ENCODE results near the gene ARL8A. TPM values are rescaled to one million over a fixed set of nuclear protein-coding genes. Genes with fewer than 3 reads are reported as not detected.

ARL8A gene
- polyA plus RNA-seq, 4 donors = 17.4 to 23.5 (median 22.6) TPM

DNA sequence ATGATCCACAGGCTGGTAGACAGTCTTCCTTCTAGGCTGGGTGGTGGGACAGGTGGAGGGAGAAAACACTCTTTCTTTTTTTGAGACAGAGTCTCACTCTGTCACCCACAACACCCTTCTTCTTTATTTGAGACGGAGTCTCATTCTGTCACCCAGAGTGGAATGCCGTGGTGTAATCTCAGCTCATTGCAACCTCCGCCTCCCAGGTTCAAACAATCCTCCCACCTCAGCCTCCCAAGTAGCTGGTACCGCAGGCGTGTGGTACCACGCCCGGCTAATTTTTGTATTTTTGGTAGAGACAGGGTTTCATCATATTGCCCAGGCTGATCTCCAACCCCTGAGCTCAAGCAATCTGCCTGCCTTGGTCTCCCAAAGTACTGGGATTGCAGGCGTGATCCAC lies 18.9 kb downstream of the ARL8A start:
- Histone ChIP-seq H3K4me1 (ENCODE audit: control insufficient read depth in 3 of 3, insufficient read depth in 2 of 3, low read depth in 1 of 3, low read length in 2 of 3) (no peaks in the 10 kb centered on the region), H3K27me3 (ENCODE audit: control insufficient read depth in 3 of 3, insufficient read depth in 3 of 3, low read length in 3 of 3) (no peaks in the 10 kb centered on the region), H3K27ac (ENCODE audit: low read depth in 1 of 3, low read length in 2 of 3) (no peak overlapping the region), H3K4me3 (ENCODE audit: low read depth in 1 of 3, low read length in 3 of 3) (no peak overlapping the region), H3K36me3 (ENCODE audit: control insufficient read depth in 3 of 3, insufficient read depth in 2 of 3, low read depth in 1 of 3, low read length in 3 of 3) (peaks cover 0 to 7% (median 0%) of the 10 kb centered on the region in 3 donors), H3K9me3 (ENCODE audit: control insufficient read depth in 2 of 2, insufficient read depth in 1 of 2, low read depth in 1 of 2, low read length in 1 of 2) (no peaks in the 10 kb centered on the region)
- FAIRE-seq (no peak), DNase-seq (no peak)
- 87 to 91% (median 88%) methylated on average over 8 of the region's 8 CpGs for WGBS, 3 donors

DNA sequence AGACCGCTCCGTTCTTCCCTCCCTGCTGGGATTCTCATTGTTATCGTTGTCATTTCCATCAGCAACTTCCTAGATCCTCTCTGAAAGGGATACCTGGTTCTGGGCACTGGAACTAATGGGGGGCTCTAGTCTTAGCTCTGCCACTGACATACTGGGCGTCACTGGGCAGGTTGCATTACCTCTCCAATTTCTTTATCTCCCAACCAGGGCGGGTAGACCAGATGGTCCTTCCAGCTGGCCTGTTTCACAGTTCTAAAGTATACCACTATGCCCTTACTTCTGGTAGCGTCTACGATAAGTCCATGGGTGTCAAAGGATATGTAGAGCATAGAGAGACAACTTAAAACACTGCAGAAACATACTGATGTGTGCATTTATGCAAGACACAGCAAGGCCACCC lies 20.4 kb downstream of the ARL8A start:
- Histone ChIP-seq H3K9me3 (ENCODE audit: control insufficient read depth in 2 of 2, insufficient read depth in 1 of 2, low read depth in 1 of 2, low read length in 1 of 2) (no peaks in the 10 kb centered on the region), H3K27me3 (ENCODE audit: control insufficient read depth in 3 of 3, insufficient read depth in 3 of 3, low read length in 3 of 3) (no peaks in the 10 kb centered on the region), H3K4me3 (ENCODE audit: low read depth in 1 of 3, low read length in 3 of 3) (no peak overlapping the region), H3K27ac (ENCODE audit: low read depth in 1 of 3, low read length in 2 of 3) (no peak overlapping the region), H3K4me1 (ENCODE audit: control insufficient read depth in 3 of 3, insufficient read depth in 2 of 3, low read depth in 1 of 3, low read length in 2 of 3) (no peaks in the 10 kb centered on the region), H3K36me3 (ENCODE audit: control insufficient read depth in 3 of 3, insufficient read depth in 2 of 3, low read depth in 1 of 3, low read length in 3 of 3) (peaks cover 0 to 4% (median 0%) of the 10 kb centered on the region in 3 donors)
- 78 to 85% (median 80%) methylated on average over 7 of the region's 7 CpGs for WGBS, 3 donors
- DNase-seq = no peak
- FAIRE-seq = no peak

DNA sequence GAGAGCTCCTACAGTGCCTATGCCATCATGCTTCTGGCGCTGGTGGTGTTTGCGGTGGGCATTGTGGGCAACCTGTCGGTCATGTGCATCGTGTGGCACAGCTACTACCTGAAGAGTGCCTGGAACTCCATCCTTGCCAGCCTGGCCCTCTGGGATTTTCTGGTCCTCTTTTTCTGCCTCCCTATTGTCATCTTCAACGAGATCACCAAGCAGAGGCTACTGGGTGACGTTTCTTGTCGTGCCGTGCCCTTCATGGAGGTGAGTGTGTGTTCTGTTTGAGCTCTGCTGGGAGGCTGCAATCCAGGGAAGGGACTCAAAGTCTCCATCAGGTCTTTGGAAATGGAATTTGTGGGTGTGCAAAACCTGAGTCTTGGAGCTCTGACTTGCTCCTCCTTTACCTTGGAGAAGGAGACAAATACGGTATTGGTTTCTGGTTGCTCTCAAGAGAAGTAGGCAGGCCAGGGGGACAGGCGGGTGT lies 21.2 kb downstream of the ARL8A start:
- peaks cover 0 to 4% (median 0%) of the 10 kb centered on the region in 3 donors for H3K36me3 ChIP-seq (ENCODE audit: control insufficient read depth in 3 of 3, insufficient read depth in 2 of 3, low read depth in 1 of 3, low read length in 3 of 3)
- H3K27me3 ChIP-seq (ENCODE audit: control insufficient read depth in 3 of 3, insufficient read depth in 3 of 3, low read length in 3 of 3) = no peaks in the 10 kb centered on the region
- no peak for DNase-seq
- peaks cover 0 to 4% (median 0%) of the 10 kb centered on the region in 3 donors for H3K4me1 ChIP-seq (ENCODE audit: control insufficient read depth in 3 of 3, insufficient read depth in 2 of 3, low read depth in 1 of 3, low read length in 2 of 3)
- H3K9me3 ChIP-seq (ENCODE audit: control insufficient read depth in 2 of 2, insufficient read depth in 1 of 2, low read depth in 1 of 2, low read length in 1 of 2) = no peaks in the 10 kb centered on the region
- no peak for FAIRE-seq
- H3K27ac ChIP-seq (ENCODE audit: low read depth in 1 of 3, low read length in 2 of 3) = no peak overlapping the region
- H3K4me3 ChIP-seq (ENCODE audit: low read depth in 1 of 3, low read length in 3 of 3) = no peak overlapping the region
- 85 to 89% (median 86%) methylated on average over 10 of the region's 10 CpGs for WGBS, 3 donors

DNA sequence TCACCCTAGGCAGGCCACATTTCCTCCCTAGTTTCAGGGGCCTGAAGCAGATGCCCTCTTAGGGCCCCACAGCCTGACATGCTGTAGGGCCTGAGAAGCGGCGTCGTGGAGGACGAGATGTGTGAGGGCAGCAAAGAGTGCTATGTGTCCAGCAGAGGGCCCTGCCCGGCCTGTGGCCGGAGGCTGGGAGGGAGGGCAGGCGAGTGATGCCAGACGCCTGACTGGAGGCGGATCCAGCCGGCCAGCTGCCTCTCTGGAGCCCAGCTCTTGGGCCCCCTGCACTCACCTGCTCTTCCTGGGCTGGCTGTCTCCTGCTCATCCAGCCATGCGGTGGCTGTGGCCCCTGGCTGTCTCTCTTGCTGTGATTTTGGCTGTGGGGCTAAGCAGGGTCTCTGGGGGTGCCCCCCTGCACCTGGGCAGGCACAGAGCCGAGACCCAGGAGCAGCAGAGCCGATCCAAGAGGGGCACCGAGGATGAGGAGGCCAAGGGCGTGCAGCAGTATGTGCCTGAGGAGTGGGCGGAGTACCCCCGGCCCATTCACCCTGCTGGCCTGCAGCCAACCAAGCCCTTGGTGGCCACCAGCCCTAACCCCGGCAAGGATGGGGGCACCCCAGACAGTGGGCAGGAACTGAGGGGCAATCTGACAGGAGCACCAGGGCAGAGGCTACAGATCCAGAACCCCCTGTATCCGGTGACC lies 21.8 kb downstream of the ARL8A start, which contains the start of gene GPR37L1:
TSS of gene GPR37L1 (plus strand) at position 279 of the 697 bp plus-strand sequence. CDS start at position 326, 47 bp downstream.
- peaks cover 0 to 4% (median 0%) of the 10 kb centered on the region in 3 donors for H3K36me3 ChIP-seq (ENCODE audit: control insufficient read depth in 3 of 3, insufficient read depth in 2 of 3, low read depth in 1 of 3, low read length in 3 of 3)
- H3K27ac ChIP-seq (ENCODE audit: low read depth in 1 of 3, low read length in 2 of 3) = no peak within 1 kb of the TSS
- WGBS, 3 donors = 69 to 81% (median 71%) methylated on average over 18 to 19 of the region's 19 CpGs
- no peaks in the 10 kb centered on the region for H3K27me3 ChIP-seq (ENCODE audit: control insufficient read depth in 3 of 3, insufficient read depth in 3 of 3, low read length in 3 of 3)
- no peak for FAIRE-seq
- DNase-seq = no peak
- peaks cover 0 to 9% (median 0%) of the 10 kb centered on the region in 3 donors for H3K4me1 ChIP-seq (ENCODE audit: control insufficient read depth in 3 of 3, insufficient read depth in 2 of 3, low read depth in 1 of 3, low read length in 2 of 3)
- no peaks in the 10 kb centered on the region for H3K9me3 ChIP-seq (ENCODE audit: control insufficient read depth in 2 of 2, insufficient read depth in 1 of 2, low read depth in 1 of 2, low read length in 1 of 2)
- H3K4me3 ChIP-seq (ENCODE audit: low read depth in 1 of 3, low read length in 3 of 3) = no peak within 1 kb of the TSS

DNA sequence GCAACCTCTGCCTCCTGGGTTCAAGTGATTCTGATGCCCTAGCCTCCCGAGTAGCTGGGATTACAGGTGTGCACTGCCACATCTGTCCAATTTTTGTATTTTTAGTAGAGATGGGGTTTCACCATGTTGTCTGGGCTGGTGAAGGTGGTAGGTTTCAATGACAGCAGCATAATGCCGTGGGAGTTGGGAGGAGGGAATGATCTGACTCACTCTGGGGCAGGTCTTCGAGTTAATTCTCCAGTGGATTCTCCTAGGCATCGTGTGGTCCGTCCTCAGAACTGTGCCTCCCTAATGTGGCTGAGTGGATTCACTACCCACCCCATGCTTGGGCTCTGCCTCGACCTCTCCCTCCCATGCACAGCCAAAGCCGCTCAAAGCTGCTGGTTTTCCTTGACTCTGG lies 23.5 kb downstream of the ARL8A start:
- DNase-seq = no peak
- Histone ChIP-seq H3K9me3 (ENCODE audit: control insufficient read depth in 2 of 2, insufficient read depth in 1 of 2, low read depth in 1 of 2, low read length in 1 of 2) (no peaks in the 10 kb centered on the region), H3K27ac (ENCODE audit: low read depth in 1 of 3, low read length in 2 of 3) (no peak overlapping the region), H3K27me3 (ENCODE audit: control insufficient read depth in 3 of 3, insufficient read depth in 3 of 3, low read length in 3 of 3) (no peaks in the 10 kb centered on the region), H3K36me3 (ENCODE audit: control insufficient read depth in 3 of 3, insufficient read depth in 2 of 3, low read depth in 1 of 3, low read length in 3 of 3) (no peaks in the 10 kb centered on the region), H3K4me1 (ENCODE audit: control insufficient read depth in 3 of 3, insufficient read depth in 2 of 3, low read depth in 1 of 3, low read length in 2 of 3) (peaks cover 0 to 10% (median 0%) of the 10 kb centered on the region in 3 donors), H3K4me3 (ENCODE audit: low read depth in 1 of 3, low read length in 3 of 3) (no peak overlapping the region)
- WGBS, 3 donors = 62 to 74% (median 68%) methylated on average over 7 of the region's 7 CpGs
- FAIRE-seq = no peak

DNA sequence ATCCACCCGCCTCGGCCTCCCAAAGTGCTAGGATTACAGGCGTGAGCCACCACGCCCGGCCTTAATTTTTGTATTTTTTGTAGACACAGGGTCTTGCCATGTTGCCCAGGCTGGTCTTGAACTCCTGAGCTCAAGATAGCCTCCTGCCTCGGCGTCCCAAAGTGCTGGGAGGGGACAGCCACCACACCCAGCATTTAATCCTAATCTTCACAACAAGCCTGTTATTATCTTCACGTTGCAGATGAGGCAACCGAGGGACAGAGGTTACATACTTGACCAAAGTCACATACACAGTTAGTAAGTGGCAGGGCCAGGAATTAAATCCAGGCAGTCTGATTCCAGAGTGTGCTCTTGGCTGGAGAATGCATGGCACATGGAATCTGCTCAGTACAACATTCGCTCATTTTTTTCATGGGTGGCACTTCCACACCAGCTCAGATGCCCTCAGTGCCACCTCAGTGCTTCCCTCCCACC lies 26.6 kb downstream of the ARL8A start:
- H3K27ac ChIP-seq (ENCODE audit: low read depth in 1 of 3, low read length in 2 of 3) = peak overlapping the region; percentile 66 to 86 (median 76)
- H3K36me3 ChIP-seq (ENCODE audit: control insufficient read depth in 3 of 3, insufficient read depth in 2 of 3, low read depth in 1 of 3, low read length in 3 of 3) = no peaks in the 10 kb centered on the region
- DNase-seq (peak; percentile 67 to 95), FAIRE-seq (no peak)
- WGBS, 3 donors = 44 to 69% (median 56%) methylated on average over 10 of the region's 10 CpGs
- peaks cover 2 to 37% (median 2%) of the 10 kb centered on the region in 3 donors for H3K4me1 ChIP-seq (ENCODE audit: control insufficient read depth in 3 of 3, insufficient read depth in 2 of 3, low read depth in 1 of 3, low read length in 2 of 3)
- H3K4me3 ChIP-seq (ENCODE audit: low read depth in 1 of 3, low read length in 3 of 3) = no peak overlapping the region
- no peaks in the 10 kb centered on the region for H3K9me3 ChIP-seq (ENCODE audit: control insufficient read depth in 2 of 2, insufficient read depth in 1 of 2, low read depth in 1 of 2, low read length in 1 of 2)
- H3K27me3 ChIP-seq (ENCODE audit: control insufficient read depth in 3 of 3, insufficient read depth in 3 of 3, low read length in 3 of 3) = no peaks in the 10 kb centered on the region

DNA sequence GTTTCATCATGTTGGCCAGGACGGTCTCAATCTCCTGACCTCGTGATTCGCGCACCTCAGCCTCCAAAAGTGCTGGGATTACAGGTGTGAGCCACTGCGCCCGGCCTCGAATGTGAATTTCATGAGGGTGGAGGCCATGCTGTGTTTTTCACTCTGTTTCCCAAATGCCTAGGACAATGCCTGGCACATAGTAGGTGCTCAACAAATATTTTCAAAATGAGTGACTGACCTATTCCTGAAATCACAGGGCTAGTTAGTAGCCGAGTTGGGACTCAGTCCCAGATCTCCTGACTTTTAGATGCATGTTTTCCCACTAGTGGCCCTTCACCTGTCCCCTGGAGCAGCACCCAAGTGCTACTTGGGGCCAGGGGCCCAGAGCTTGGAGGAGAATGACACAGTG lies 28.2 kb downstream of the ARL8A start:
- WGBS, 3 donors = 91 to 95% (median 94%) methylated on average over 8 of the region's 8 CpGs
- no peaks in the 10 kb centered on the region for H3K36me3 ChIP-seq (ENCODE audit: control insufficient read depth in 3 of 3, insufficient read depth in 2 of 3, low read depth in 1 of 3, low read length in 3 of 3)
- peaks cover 2 to 39% (median 2%) of the 10 kb centered on the region in 3 donors for H3K4me1 ChIP-seq (ENCODE audit: control insufficient read depth in 3 of 3, insufficient read depth in 2 of 3, low read depth in 1 of 3, low read length in 2 of 3)
- FAIRE-seq (no peak), DNase-seq (no peak)
- H3K4me3 ChIP-seq (ENCODE audit: low read depth in 1 of 3, low read length in 3 of 3) = no peak overlapping the region
- no peaks in the 10 kb centered on the region for H3K9me3 ChIP-seq (ENCODE audit: control insufficient read depth in 2 of 2, insufficient read depth in 1 of 2, low read depth in 1 of 2, low read length in 1 of 2)
- H3K27me3 ChIP-seq (ENCODE audit: control insufficient read depth in 3 of 3, insufficient read depth in 3 of 3, low read length in 3 of 3) = no peaks in the 10 kb centered on the region
- no peak overlapping the region for H3K27ac ChIP-seq (ENCODE audit: low read depth in 1 of 3, low read length in 2 of 3)

DNA sequence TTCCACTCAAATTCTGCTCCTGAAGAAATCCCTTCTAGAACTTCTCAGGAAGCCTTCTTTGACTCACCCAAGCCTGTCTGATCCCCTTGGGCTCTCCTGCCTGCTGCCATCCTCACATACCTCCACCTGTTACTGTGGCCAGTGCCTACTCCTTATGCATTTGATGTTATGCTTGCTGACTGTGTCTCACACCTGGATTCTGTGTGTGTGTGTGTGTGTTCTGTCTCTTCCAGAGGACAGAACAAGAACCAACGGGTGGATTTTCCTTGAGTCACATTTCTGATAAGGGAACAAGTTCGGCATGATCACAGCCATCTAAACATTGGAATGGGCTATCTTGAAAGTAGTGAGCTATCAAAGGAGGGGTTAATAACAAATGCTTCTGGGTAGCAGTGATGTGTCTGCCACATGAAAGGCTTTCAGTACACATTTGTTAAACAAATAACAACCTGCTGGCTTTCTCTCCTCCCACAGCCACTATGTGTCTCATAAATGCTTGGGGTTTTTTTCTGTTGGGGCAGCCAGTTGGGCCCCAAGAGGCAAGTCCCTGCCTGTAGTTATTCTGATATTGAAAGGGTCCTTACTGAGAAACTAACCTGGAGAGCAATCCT lies 30.7 kb downstream of the ARL8A start:
- Histone ChIP-seq H3K4me3 (ENCODE audit: low read depth in 1 of 3, low read length in 3 of 3) (no peak overlapping the region), H3K36me3 (ENCODE audit: control insufficient read depth in 3 of 3, insufficient read depth in 2 of 3, low read depth in 1 of 3, low read length in 3 of 3) (no peaks in the 10 kb centered on the region), H3K27ac (ENCODE audit: low read depth in 1 of 3, low read length in 2 of 3) (peak overlapping the region; percentile 61 to 89 (median 82)), H3K9me3 (ENCODE audit: control insufficient read depth in 2 of 2, insufficient read depth in 1 of 2, low read depth in 1 of 2, low read length in 1 of 2) (no peaks in the 10 kb centered on the region), H3K27me3 (ENCODE audit: control insufficient read depth in 3 of 3, insufficient read depth in 3 of 3, low read length in 3 of 3) (no peaks in the 10 kb centered on the region), H3K4me1 (ENCODE audit: control insufficient read depth in 3 of 3, insufficient read depth in 2 of 3, low read depth in 1 of 3, low read length in 2 of 3) (peaks cover 6 to 58% (median 10%) of the 10 kb centered on the region in 3 donors)
- no peak for FAIRE-seq
- WGBS, 3 donors = 15 to 43% (median 19%) methylated on average over 2 of the region's 2 CpGs
- DNase-seq = peak in 1 of 2 donors; percentile 46

Measured in small intestine (tissue), 7 donors.